Measurements from ENCODE around the gene FYCO1. TPM values are rescaled to one million over a fixed set of nuclear protein-coding genes. Genes with fewer than 3 reads are reported as not detected.

The FYCO1 gene
- polyA plus RNA-seq, 3 donors, result 0.59 to 5.0 (median 1.3) TPM

- no peaks in the 10 kb centered on the region for H3K27me3 ChIP-seq (ENCODE audit: control insufficient read depth in 2 of 2, insufficient read depth in 2 of 2, low read length in 2 of 2)
- H4K20me1 ChIP-seq (ENCODE audit: insufficient read depth, low read length), result no peaks in the 10 kb centered on the region
- H3K27ac Mint-ChIP-seq, result no peak overlapping the region
- intact Hi-C loops (cut with micrococcal nuclease), result no loop called here
- H3K27ac ChIP-seq (ENCODE audit: low read depth in 1 of 2, low read length in 2 of 2), result no peak overlapping the region
- H3K4me3 ChIP-seq (replicated peaks in 1 of 3; ENCODE audit: low read depth in 2 of 3, low read length in 3 of 3), result no peak overlapping the region
- H3K4me1 Mint-ChIP-seq, result peaks cover 4% of the 10 kb centered on the region
- DNase-seq, result no peak
- WGBS (ENCODE audit: insufficient coverage), result no CpG with 5 or more reads among the region's 3 CpGs
- H3K9me3 ChIP-seq (replicated peaks in 1 of 2; ENCODE audit: control insufficient read depth in 1 of 2, insufficient read depth in 1 of 2, low read length in 2 of 2), result no peaks in the 10 kb centered on the region
- H3K36me3 Mint-ChIP-seq, result no peaks in the 10 kb centered on the region
- H3K36me3 ChIP-seq (replicated peaks in 1 of 2; ENCODE audit: control insufficient read depth in 1 of 2, insufficient read depth in 2 of 2, low read length in 2 of 2), result no peaks in the 10 kb centered on the region
- no peaks in the 10 kb centered on the region for H3K79me2 ChIP-seq (ENCODE audit: insufficient read depth, low read length)
- peaks cover 0 to 4% (median 0%) of the 10 kb centered on the region in 3 donors for H3K27me3 Mint-ChIP-seq (ENCODE audit: low read depth in 3 of 3)
- no peak overlapping the region for H3K4me3 Mint-ChIP-seq
- peaks cover 0 to 4% (median 2%) of the 10 kb centered on the region in 7 donors for H3K9me3 Mint-ChIP-seq
- no peaks in the 10 kb centered on the region for H3K4me1 ChIP-seq (ENCODE audit: control insufficient read depth in 1 of 2, insufficient read depth in 2 of 2, low read length in 2 of 2)
- no peak overlapping the region for H3K9ac ChIP-seq (ENCODE audit: insufficient read depth, low read length, poor library complexity, severe bottlenecking)
- H2AFZ ChIP-seq (ENCODE audit: insufficient read depth, low read depth, low read length, poor library complexity, severe bottlenecking), result no peak overlapping the region
- H3K4me2 ChIP-seq (replicated peaks; ENCODE audit: extremely low read depth, low read length, poor library complexity, severe bottlenecking), result no peak overlapping the region
- no peak for TF ChIP-seq CTCF (IDR thresholded peaks at IDR 0.05)
Observed at GRCh38 chr3:45869638-45870037, 126.0 kb downstream of the FYCO1 start.

- Mint-ChIP-seq H3K36me3 (no peaks in the 10 kb centered on the region), H3K27me3 (ENCODE audit: low read depth in 3 of 3) (peaks cover 0 to 4% (median under 1%) of the 10 kb centered on the region in 3 donors), H3K4me1 (peaks cover 4% of the 10 kb centered on the region), H3K4me3 (no peak overlapping the region), H3K27ac (no peak overlapping the region), H3K9me3 (peaks cover under 1 to 6% (median 2%) of the 10 kb centered on the region in 7 donors)
- Histone ChIP-seq H3K4me3 (replicated peaks in 1 of 3; ENCODE audit: low read depth in 2 of 3, low read length in 3 of 3) (no peak overlapping the region), H3K4me1 (ENCODE audit: control insufficient read depth in 1 of 2, insufficient read depth in 2 of 2, low read length in 2 of 2) (no peaks in the 10 kb centered on the region), H3K4me2 (replicated peaks; ENCODE audit: extremely low read depth, low read length, poor library complexity, severe bottlenecking) (no peak overlapping the region), H3K36me3 (replicated peaks in 1 of 2; ENCODE audit: control insufficient read depth in 1 of 2, insufficient read depth in 2 of 2, low read length in 2 of 2) (no peaks in the 10 kb centered on the region), H3K79me2 (ENCODE audit: insufficient read depth, low read length) (no peaks in the 10 kb centered on the region), H3K9ac (ENCODE audit: insufficient read depth, low read length, poor library complexity, severe bottlenecking) (no peak overlapping the region), H3K27ac (ENCODE audit: low read depth in 1 of 2, low read length in 2 of 2) (no peak overlapping the region), H2AFZ (ENCODE audit: insufficient read depth, low read depth, low read length, poor library complexity, severe bottlenecking) (no peak overlapping the region), H4K20me1 (ENCODE audit: insufficient read depth, low read length) (no peaks in the 10 kb centered on the region), H3K27me3 (ENCODE audit: control insufficient read depth in 2 of 2, insufficient read depth in 2 of 2, low read length in 2 of 2) (no peaks in the 10 kb centered on the region), H3K9me3 (replicated peaks in 1 of 2; ENCODE audit: control insufficient read depth in 1 of 2, insufficient read depth in 1 of 2, low read length in 2 of 2) (peaks cover under 1% of the 10 kb centered on the region in 2 donors)
- intact Hi-C loops (cut with micrococcal nuclease), result no loop called here
- WGBS (ENCODE audit: insufficient coverage), result 83% methylated on average over 2 of the region's 2 CpGs
- TF ChIP-seq CTCF (IDR thresholded peaks at IDR 0.05), result no peak
- no peak for DNase-seq
Observed at GRCh38 chr3:45868650-45869049, 127.0 kb downstream of the FYCO1 start.
